Panc1 (cell line): ENCODE data around the gene KRAS. TPM values are rescaled to one million over a fixed set of nuclear protein-coding genes. Genes with fewer than 3 reads are reported as not detected.

ENCODE experiments used
- ATAC-seq: fragments of 200-7000 bp; cut with Tn5 transposase; 2 replicates; pipeline ENCODE4 v1.9.1; 2020; ENCODE audit warnings: mild to moderate bottlenecking, moderate library complexity
- BruUV-seq: library from RNA; stranded (reverse); fragments of 400-500 nt; replicated peaks from 2 replicates; lab custom pipeline; 2021; lab: Mats Ljungman, UMichigan
- CTCF ChIA-PET: fragments of 300-600 bp; sonication (Branson Sonifier 250); formaldehyde crosslinking; loops from one replicate; lab custom pipeline; 2022; ENCODE audit warnings: antibody characterized with exemption; lab: Charles Lee
- POLR2A ChIA-PET: fragments of 300-600 bp; sonication (Branson Sonifier 250); formaldehyde crosslinking; loops from one replicate; lab custom pipeline; 2022; ENCODE audit warnings: antibody characterized with exemption; lab: Charles Lee
- DNase-seq: peaks from one replicate; pipeline ENCODE4 v3.0.0-alpha.2; 2010; ENCODE audit warnings: low read depth, low spot score
- H3K27ac ChIP-seq: 2 replicates; pipeline ENCODE4 v1.5.1; 2011; ENCODE audit warnings: mild to moderate bottlenecking, low read length, inconsistent platforms
- H3K27me3 ChIP-seq: fragments of 200-500 bp; sonication (Bioruptor generic); 2 replicates; pipeline ENCODE4 v1.6.0; 2014; ENCODE audit warnings: low read length, inconsistent platforms; ENCODE audit not compliant: control insufficient read depth, insufficient read depth
- H3K36me3 ChIP-seq: fragments of 200-500 bp; sonication (Bioruptor generic); 2 replicates; pipeline ENCODE4 v1.5.1; 2014; ENCODE audit warnings: inconsistent platforms, mild to moderate bottlenecking, low read length, moderate library complexity; ENCODE audit not compliant: control insufficient read depth, insufficient read depth
- H3K4me1 ChIP-seq: 2 replicates; pipeline ENCODE4 v1.5.1; 2011; ENCODE audit warnings: inconsistent platforms, mild to moderate bottlenecking, low read length, moderate library complexity; ENCODE audit not compliant: control insufficient read depth, insufficient read depth
- H3K4me3 ChIP-seq, 2 experiments: 2 replicates each; pipeline ENCODE4 v1.5.1; 2011 to 2012; ENCODE audit warnings: low read depth in 2 of 2, low read length in 2 of 2, mild to moderate bottlenecking in 2 of 2, inconsistent platforms in 1 of 2, moderate library complexity in 1 of 2
- H3K9me3 ChIP-seq: fragments of 200-500 bp; sonication (Bioruptor generic); 2 replicates; pipeline ENCODE4 v1.5.1; 2014; ENCODE audit warnings: low read depth, mild to moderate bottlenecking, inconsistent platforms, low read length, moderate library complexity; ENCODE audit not compliant: control insufficient read depth, insufficient read depth
- CTCF ChIP-seq: fragments of 450-650 bp; IDR thresholded peaks from 2 replicates; pipeline ENCODE4 v1.5.1; 2017; ENCODE audit warnings: mild to moderate bottlenecking
- POLR2AphosphoS5 ChIP-seq: IDR thresholded peaks from 2 replicates; pipeline ENCODE4 v1.6.1; 2012; ENCODE audit warnings: mild to moderate bottlenecking, low read depth, low read length, moderate library complexity
- REST ChIP-seq, 2 experiments: IDR thresholded peaks; 2 replicates each; pipeline ENCODE4 v1.6.1; 2011 to 2012; ENCODE audit warnings: low read depth in 2 of 2, control low read depth in 1 of 2, low read length in 1 of 2, mild to moderate bottlenecking in 1 of 2, moderate library complexity in 1 of 2; ENCODE audit not compliant: insufficient read depth in 1 of 2
- SIN3A ChIP-seq: IDR thresholded peaks from 2 replicates; pipeline ENCODE4 v1.6.1; 2012; ENCODE audit warnings: low read depth, mild to moderate bottlenecking, low read length, moderate library complexity, borderline replicate concordance; ENCODE audit not compliant: insufficient read depth
- TCF7L2 ChIP-seq: IDR thresholded peaks from 2 replicates; pipeline ENCODE4 v1.6.1; 2011; ENCODE audit warnings: mild to moderate bottlenecking, low read depth, low read length, inconsistent platforms
- in situ Hi-C: cut with HindIII; loops from 2 replicates; pipeline ENCODE4 v1.10.0; 2016; ENCODE audit warnings: low sequenced_read_pairs, low pct_unique_long_range_greater_than_20kb
- intact Hi-C: fragments of 100-400 bp; cut with micrococcal nuclease; formaldehyde crosslinking; loops from one replicate; pipeline ENCODE4 v1.10.0; 2022; ENCODE audit not compliant: unreplicated experiment
- total RNA-seq: library from RNA; stranded (reverse); gene quantifications from one replicate; pipeline ENCODE4 v1.2.1, GENCODE V29; 2021; ENCODE audit not compliant: unreplicated experiment

Gene KRAS
- total RNA-seq, 1 experiment from 2014 or later = 33.1 TPM

GRCh38 chr12:25241167-25242020 is 9.3 kb downstream of the KRAS start:
- DNase-seq (peak; percentile 41), ATAC-seq (peak; percentile 90)
- ChIA-PET POLR2A (interaction anchor here (0.5 to 1.0 kb wide), 2 partner anchors 12 to 146 kb away, joined by 7 to 9 read pairs; no protein-coding TSS in a partner anchor), CTCF (interaction anchor here (0.5 to 1.0 kb wide), 5 partner anchors 30 to 138 kb away, joined by 3 to 5 read pairs (median 4); no protein-coding TSS in a partner anchor)
- intact Hi-C loops = no loop called here
- H3K9me3 ChIP-seq = no peaks in the 10 kb centered on the region
- H3K4me1 ChIP-seq = no peaks in the 10 kb centered on the region
- no TSS peak for BruUV-seq
- peak; percentile 89; the same call in 1 of the 2 replicates for TF ChIP-seq CTCF
- TF ChIP-seq TCF7L2 = no peak
- no peak for TF ChIP-seq SIN3A
- TF ChIP-seq POLR2AphosphoS5 = no peak
- no peak for TF ChIP-seq REST (IDR thresholded peaks at IDR 0.05; ENCODE audit: insufficient read depth in 1 of 2, low read depth in 2 of 2, low read length in 1 of 2)
- in situ Hi-C loops = no loop called here
- H3K36me3 ChIP-seq = peaks cover 10% of the 10 kb centered on the region
- no peaks in the 10 kb centered on the region for H3K27me3 ChIP-seq
- H3K27ac ChIP-seq = no peak overlapping the region
- no peak overlapping the region for H3K4me3 ChIP-seq

- Histone ChIP-seq H3K27me3 (no peaks in the 10 kb centered on the region), H3K27ac (no peak overlapping the region), H3K4me1 (no peaks in the 10 kb centered on the region), H3K36me3 (peaks cover 3% of the 10 kb centered on the region; the same call in 1 of the 2 replicates), H3K9me3 (no peaks in the 10 kb centered on the region), H3K4me3 (no peak overlapping the region)
- ChIA-PET CTCF (interaction anchor here (2.5 kb wide), 1 partner anchor 151 kb away, joined by 8 read pairs; no protein-coding TSS in a partner anchor), POLR2A (no interaction called here)
- in situ Hi-C loops (no loop called here), intact Hi-C loops (no loop called here)
- no peak for DNase-seq
- TF ChIP-seq CTCF (no peak), TCF7L2 (no peak), SIN3A (no peak), POLR2AphosphoS5 (no peak), REST (IDR thresholded peaks at IDR 0.05; ENCODE audit: insufficient read depth in 1 of 2, low read depth in 2 of 2, low read length in 1 of 2) (no peak)
- no peak for ATAC-seq
- BruUV-seq = no TSS peak
These were observed 14.1 kb downstream of the KRAS start for GRCh38 chr12:25236626-25237025.
